Measurements from ENCODE around the gene CREG2.

CREG2 gene

DNA sequence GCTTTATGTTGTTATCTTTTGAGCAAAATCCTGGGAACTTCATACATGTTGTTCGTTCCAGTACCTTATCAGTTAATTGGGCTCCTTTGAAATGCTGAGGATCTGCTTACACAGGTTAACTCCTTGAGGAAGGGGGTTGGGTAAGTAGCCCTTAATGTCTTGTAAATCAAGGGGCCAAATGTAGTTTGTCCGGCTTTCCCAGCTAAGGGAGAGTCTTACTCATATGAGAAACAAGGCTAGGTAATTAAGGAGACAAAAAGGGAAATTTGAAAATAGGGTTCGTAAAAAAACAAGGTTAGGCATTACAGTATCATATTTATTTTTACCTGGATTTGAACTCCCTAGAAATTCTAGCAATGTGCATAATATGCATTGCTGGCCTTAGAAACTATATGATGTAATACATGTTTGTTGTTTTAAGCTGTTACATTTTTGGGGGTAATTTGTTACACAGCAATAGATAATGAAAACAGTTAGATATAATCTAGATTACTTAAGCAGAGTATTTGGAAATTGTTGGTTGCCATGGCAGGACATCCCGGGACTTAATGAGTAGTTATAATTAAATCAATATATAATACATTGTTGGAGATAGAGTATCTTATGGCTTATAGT is 47.9 kb downstream of the CREG2 start:
- TF ChIP-seq, protein P1, sequence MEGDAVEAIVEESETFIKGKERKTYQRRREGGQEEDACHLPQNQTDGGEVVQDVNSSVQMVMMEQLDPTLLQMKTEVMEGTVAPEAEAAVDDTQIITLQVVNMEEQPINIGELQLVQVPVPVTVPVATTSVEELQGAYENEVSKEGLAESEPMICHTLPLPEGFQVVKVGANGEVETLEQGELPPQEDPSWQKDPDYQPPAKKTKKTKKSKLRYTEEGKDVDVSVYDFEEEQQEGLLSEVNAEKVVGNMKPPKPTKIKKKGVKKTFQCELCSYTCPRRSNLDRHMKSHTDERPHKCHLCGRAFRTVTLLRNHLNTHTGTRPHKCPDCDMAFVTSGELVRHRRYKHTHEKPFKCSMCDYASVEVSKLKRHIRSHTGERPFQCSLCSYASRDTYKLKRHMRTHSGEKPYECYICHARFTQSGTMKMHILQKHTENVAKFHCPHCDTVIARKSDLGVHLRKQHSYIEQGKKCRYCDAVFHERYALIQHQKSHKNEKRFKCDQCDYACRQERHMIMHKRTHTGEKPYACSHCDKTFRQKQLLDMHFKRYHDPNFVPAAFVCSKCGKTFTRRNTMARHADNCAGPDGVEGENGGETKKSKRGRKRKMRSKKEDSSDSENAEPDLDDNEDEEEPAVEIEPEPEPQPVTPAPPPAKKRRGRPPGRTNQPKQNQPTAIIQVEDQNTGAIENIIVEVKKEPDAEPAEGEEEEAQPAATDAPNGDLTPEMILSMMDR (conservative IDR thresholded peaks at IDR 0.05; ENCODE audit: low read length), result no peak
- no peak overlapping the region for H3K4me3 ChIP-seq (ENCODE audit: low read length)
- DNase-seq (ENCODE audit: low read depth), result no peak

DNA sequence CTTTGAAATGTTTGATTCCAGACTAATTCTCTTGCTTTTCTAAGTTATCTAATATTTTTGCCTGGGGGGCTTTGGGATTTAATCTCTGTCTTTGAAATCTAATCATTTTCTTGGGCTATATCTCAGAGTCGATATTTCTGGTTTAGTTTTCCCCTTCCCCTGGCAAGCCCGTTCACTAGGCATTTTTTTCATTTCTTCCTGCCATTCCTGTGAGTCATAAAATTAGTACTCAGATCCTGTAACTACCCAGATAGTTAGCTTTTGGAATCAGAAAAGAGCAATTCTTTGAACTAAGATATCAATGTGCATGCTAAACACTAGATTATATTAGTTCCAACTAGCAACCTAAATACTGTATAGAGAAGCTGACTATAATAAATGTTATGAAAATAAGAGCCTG is 49.4 kb downstream of the CREG2 start:
- TF ChIP-seq, protein P1 (conservative IDR thresholded peaks at IDR 0.05; ENCODE audit: low read length), result no peak
- no peak overlapping the region for H3K4me3 ChIP-seq (ENCODE audit: low read length)
- peak; percentile 22 for DNase-seq (ENCODE audit: low read depth)

DNA sequence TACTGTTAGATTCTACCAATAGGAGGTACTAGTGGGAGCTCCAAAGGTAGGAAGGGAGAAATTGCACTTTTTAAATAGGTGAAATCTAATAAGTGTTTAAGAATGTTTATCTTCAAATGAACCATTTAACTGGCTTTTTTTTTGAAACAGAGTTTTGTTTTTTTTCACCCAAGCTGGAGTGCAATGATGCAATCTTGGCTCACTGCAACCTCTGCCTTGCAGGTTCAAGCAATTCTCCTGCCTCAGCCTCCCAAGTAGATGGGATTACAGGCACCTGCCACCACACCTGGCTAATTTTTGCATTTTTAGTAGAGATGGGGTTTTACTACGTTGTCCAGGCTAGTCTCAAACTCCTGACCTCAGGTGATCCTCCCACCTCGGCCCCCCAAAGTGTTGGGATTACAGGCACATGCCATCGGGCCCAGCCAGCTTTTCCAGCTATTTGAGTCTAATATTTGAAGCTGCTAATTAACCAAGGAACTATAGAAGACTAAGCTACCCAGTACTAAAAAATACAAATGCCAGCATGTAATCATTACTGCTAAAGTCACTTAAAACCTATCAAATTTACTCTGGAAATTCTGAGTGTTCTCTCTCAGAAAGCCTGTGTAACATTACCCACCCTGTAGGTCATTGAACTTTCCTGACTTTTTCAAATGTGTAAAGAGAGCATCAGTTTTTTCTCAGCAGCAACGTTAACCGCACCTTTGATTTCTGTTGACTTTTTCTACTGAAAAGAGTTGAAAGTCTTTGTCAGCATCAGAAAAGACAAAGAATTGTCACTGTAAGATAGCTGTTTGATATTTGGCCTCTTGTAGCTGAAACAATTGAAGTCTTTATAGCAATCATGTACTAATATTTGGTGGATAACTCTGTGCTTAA is 54.2 kb downstream of the CREG2 start:
- no peak overlapping the region for H3K4me3 ChIP-seq (ENCODE audit: low read length)
- no peak for DNase-seq (ENCODE audit: low read depth)
- TF ChIP-seq, protein P1 (conservative IDR thresholded peaks at IDR 0.05; ENCODE audit: low read length), result no peak

DNA sequence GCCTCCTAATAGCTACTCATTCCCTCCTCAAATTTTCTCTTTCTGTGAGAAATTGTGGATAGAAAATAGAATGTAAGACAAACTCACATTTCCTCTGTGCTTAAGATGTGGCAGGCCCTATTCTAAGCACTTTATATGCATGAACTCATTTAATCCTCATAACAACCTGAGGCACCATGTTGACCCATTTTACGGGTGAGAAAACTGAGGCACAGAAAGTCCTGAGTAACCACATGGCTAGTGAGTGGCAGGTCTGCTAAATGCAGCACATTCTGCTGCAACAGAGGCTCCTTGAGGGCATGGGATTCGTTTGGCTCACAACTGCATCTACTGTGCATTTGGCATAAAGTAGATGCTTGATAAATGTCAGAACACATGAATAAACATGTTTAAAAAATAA is 56.1 kb downstream of the CREG2 start:
- no peak overlapping the region for H3K4me3 ChIP-seq (ENCODE audit: low read length)
- no peak for DNase-seq (ENCODE audit: low read depth)
- TF ChIP-seq, protein P1 (conservative IDR thresholded peaks at IDR 0.05; ENCODE audit: low read length), result no peak

DNA sequence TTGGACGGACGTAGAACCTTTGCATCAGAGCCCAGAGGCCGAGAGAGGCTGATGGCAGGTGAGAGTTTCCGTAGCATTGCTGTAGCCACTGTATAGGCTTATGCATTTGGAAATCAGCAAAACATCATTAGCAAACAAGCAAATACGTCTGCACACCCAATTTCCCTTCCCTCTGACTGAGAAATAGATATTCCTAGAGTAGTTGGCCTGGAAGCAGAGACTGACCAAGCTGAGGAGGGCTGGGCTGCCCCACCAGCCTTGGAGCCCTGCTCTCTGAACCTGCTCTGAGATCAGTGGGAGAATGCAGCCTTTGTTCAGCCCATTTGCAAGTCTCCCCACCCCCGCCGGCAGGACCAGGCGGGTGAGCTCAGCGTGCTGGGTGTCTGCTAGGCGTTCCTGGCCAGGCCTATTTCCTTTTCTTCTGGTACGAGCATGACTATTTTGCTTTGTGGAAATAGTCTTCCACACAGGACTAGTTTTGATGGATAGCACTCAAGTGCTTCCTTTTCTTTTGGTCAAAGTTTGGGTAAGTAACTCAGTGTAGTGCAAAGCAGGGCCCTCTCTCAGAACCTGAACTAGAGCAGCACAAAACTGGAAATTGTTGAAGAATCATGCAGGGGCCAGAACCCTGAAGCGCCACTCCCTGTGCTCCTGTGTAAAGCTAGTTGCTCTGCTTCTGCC is 56.9 kb downstream of the CREG2 start:
- no peak for DNase-seq (ENCODE audit: low read depth)
- TF ChIP-seq, protein P1 (conservative IDR thresholded peaks at IDR 0.05; ENCODE audit: low read length), result no peak
- H3K4me3 ChIP-seq (ENCODE audit: low read length), result no peak overlapping the region

DNA sequence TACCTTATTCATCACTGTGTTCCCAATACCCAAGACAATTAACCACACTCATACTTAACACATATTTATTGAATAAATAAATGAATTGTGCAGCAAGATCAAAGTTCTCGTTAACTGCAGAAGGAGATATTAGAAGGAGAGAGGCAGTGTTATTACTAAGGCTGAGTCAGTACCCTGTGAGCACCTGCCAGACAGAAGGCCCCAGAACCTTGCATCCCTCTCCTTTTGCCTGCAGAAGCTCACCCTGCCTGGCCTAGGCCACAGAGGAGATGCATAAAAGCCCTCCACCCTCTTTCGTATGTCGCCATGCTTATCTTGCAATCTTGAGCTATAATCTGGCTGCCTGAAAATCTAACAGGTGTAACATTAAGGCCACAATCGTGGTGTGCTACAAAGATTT is 58.3 kb downstream of the CREG2 start:
- TF ChIP-seq, protein P1 (conservative IDR thresholded peaks at IDR 0.05; ENCODE audit: low read length), result no peak
- DNase-seq (ENCODE audit: low read depth), result no peak
- no peak overlapping the region for H3K4me3 ChIP-seq (ENCODE audit: low read length)
